ENCODE results near the gene RAB33B. TPM values are rescaled to one million over a fixed set of nuclear protein-coding genes. Genes with fewer than 3 reads are reported as not detected.
A peak's percentile ranks its signal among the peaks of the same experiment; 100 is the strongest.

Gene RAB33B
- total and polyA plus RNA-seq, 8 donors: 1.2 to 19.6 (median 4.1) TPM; not detected in 1

DNA sequence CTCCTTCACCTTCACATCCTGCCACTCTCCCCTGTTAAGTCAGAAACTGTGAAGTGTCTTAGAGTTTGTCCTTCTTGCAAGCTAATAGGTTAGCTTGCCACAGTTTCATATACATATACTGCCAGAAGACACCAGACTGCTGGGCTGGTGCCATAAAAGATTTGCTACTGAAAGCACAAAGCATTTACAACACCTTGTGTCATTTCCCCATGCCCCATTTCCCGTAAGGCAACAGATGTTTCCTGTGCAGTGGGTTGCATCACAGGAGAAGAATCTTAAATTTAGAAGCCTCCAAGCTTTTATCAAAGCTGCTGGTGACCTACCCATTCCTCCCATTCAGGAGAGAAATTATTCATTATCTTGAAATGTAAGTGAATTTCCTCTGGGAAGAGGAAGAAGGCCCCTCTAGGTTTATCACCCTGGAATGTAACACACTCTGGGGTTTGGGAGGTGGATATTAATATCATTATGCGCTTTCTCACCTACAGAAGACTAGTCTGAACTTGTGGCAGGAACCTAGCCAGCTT lies 34.5 kb upstream of the RAB33B start:
- Histone ChIP-seq H3K9me3 (peaks cover 0 to 8% (median 3%) of the 10 kb centered on the region in 4 donors), H3K27me3 (no peaks in the 10 kb centered on the region), H3K27ac (peak overlapping the region in 3 of 5 donors; percentile 35 to 75 (median 57)), H3K36me3 (peaks cover 0 to 10% (median 0%) of the 10 kb centered on the region in 4 donors), H3K4me1 (peaks cover 0 to 9% (median 0%) of the 10 kb centered on the region in 4 donors), H3K4me3 (no peak overlapping the region)
- TF ChIP-seq CTCF (IDR thresholded peaks at IDR 0.05) (no peak), POLR2AphosphoS5 (IDR thresholded peaks at IDR 0.05) (peak in 2 of 3 donors; percentile 57 to 72)
- WGBS, 5 donors: 64 to 82% (median 76%) methylated on average over 2 of the region's 2 CpGs
- intact Hi-C loops (cut with DNase I; ENCODE audit: low total_unique reads): no loop called here
- DNase-seq: peak in 1 of 2 donors; percentile 78

DNA sequence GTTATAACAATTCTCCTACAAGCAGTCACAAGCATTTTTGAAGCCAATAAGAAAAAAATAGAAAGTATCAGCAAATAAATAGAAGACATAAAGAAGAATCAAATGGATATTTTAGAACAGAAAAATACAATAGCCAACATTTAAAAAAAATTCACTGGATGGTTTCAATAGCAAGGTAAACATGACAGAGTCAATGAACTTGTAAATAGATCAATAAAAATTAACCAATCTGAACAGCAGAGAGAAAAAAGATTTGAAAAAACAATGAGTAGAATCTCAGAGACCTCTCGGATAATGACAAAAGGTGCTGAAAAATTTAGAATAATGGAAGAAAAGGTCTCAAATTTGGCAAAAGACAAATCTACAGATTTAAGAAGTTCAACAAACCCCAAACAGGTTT lies 33.3 kb upstream of the RAB33B start:
- DNase-seq: no peak
- Histone ChIP-seq H3K27me3 (no peaks in the 10 kb centered on the region), H3K4me1 (peaks cover 0 to 9% (median 0%) of the 10 kb centered on the region in 4 donors), H3K36me3 (peaks cover 0 to 5% (median 0%) of the 10 kb centered on the region in 4 donors), H3K27ac (peak overlapping the region in 1 of 5 donors; percentile 75), H3K4me3 (no peak overlapping the region), H3K9me3 (no peaks in the 10 kb centered on the region)
- intact Hi-C loops (cut with DNase I; ENCODE audit: low total_unique reads): no loop called here
- TF ChIP-seq POLR2A (IDR thresholded peaks at IDR 0.05) (no peak), EP300 (IDR thresholded peaks at IDR 0.05) (no peak), CTCF (IDR thresholded peaks at IDR 0.05) (no peak), POLR2AphosphoS5 (IDR thresholded peaks at IDR 0.05) (no peak)
- WGBS, 5 donors: 92 to 100% (median 97%) methylated on average over 1 of the region's 1 CpG

GRCh38 chr4:139436122-139436521 lies 17.8 kb upstream of the RAB33B start:
- Histone ChIP-seq H3K9me3 (peaks cover 0 to 32% (median 9%) of the 10 kb centered on the region in 4 donors), H3K27me3 (no peaks in the 10 kb centered on the region), H3K27ac (no peak overlapping the region), H3K4me3 (no peak overlapping the region), H3K4me1 (no peaks in the 10 kb centered on the region), H3K36me3 (peaks cover 0 to 22% (median 12%) of the 10 kb centered on the region in 4 donors)
- no peak for DNase-seq
- intact Hi-C loops (cut with DNase I; ENCODE audit: low total_unique reads): no loop called here
- TF ChIP-seq EP300 (IDR thresholded peaks at IDR 0.05) (no peak), POLR2AphosphoS5 (IDR thresholded peaks at IDR 0.05) (no peak), POLR2A (IDR thresholded peaks at IDR 0.05) (no peak), CTCF (IDR thresholded peaks at IDR 0.05) (no peak)
- WGBS, 5 donors: 93 to 98% (median 94%) methylated on average over 22 to 23 of the region's 23 CpGs

- intact Hi-C loops (cut with DNase I; ENCODE audit: low total_unique reads): no loop called here
- Histone ChIP-seq H3K4me3 (no peak overlapping the region), H3K36me3 (peaks cover 0 to 22% (median 12%) of the 10 kb centered on the region in 4 donors), H3K27ac (no peak overlapping the region), H3K27me3 (no peaks in the 10 kb centered on the region), H3K4me1 (no peaks in the 10 kb centered on the region), H3K9me3 (peaks cover 0 to 16% (median 8%) of the 10 kb centered on the region in 4 donors)
- no peak for DNase-seq
- TF ChIP-seq CTCF (IDR thresholded peaks at IDR 0.05): no peak
- no peak for TF ChIP-seq POLR2AphosphoS5 (IDR thresholded peaks at IDR 0.05)
- TF ChIP-seq EP300 (IDR thresholded peaks at IDR 0.05): no peak
- no peak for TF ChIP-seq POLR2A (IDR thresholded peaks at IDR 0.05)
- 77 to 89% (median 88%) methylated on average over 2 of the region's 2 CpGs for WGBS, 5 donors
Observed at GRCh38 chr4:139438141-139438540, 15.8 kb upstream of the RAB33B start.

Measured in stomach (tissue), 9 donors.